HG03378 (cell line): Measurements from ENCODE around the gene CDIP1.
"Not testable (repeated sequence)": the region's sequence is repeated elsewhere in the genome, so short reads cannot be mapped to it uniquely, and the experiment has no call there.

Experiments
- ATAC-seq: cut with Tn5 transposase; IDR thresholded peaks from one replicate; pipeline ENCODE4 v1.9.1; 2021; ENCODE audit warnings: mild to moderate bottlenecking, moderate library complexity; ENCODE audit not compliant: unreplicated experiment

Gene CDIP1

GRCh38 chr16:4538350-4539235 lies at the start of gene CDIP1:
CDIP1 (minus strand) TSS chr16:4538773; CDS start chr16:4514130, 24,643 bp downstream.
- ATAC-seq, result peak; percentile 59

GRCh38 chr16:4586291-4586690 lies 47.7 kb upstream of the CDIP1 start:
- no peak for ATAC-seq

DNA sequence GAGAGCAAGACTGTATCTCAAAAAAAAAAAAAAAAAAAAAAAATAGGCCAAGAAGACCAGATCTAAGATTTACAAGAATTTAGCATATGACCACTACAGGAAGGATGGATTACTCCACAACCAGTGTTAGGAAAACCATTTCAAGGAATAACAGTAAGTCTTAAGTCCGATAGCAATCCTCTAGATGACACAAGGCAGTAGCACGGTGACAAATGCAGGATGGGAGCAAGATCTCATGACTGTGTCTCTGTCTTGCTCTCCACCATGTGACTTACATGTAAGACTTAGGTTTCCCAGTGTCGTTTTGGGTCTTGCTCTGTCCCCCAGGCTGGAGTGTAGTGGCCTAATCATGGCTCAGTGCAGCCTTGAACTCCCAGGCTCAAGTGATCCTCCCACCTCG lies 45.3 kb upstream of the CDIP1 start:
- no peak for ATAC-seq

- ATAC-seq, result no peak
These were observed 41.7 kb upstream of the CDIP1 start for GRCh38 chr16:4580250-4580649.

DNA sequence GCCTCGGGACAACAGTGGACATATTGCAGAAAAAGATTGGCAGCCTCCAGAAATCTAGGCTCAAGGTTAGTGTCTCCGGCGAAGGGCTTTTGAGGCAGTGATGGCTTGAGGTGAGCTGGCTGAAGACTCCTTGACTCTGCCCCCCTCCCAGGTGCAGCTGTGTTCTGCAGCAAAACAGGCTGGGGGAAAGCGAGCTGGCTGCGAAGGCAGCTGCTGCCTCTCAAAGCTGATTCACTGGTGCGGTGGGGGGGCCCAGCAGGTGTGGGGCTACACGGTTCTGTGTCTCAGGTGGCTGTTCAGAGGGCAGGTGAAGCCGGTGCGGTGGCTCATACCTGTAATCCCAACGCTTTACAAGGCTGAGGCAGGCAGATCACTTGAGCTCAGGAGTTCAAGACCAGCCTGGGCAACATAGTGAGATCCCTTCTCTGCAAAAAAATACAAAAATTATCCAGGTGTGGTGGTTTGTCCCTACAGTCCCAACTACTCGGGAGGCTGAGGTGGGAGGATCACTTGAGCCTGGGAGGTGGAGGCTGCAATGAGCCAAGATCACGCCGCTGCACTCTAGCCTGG lies 40.5 kb upstream of the CDIP1 start:
- ATAC-seq, result no peak

- no peak for ATAC-seq
These were observed 37.4 kb upstream of the CDIP1 start for GRCh38 chr16:4576008-4576407.

DNA sequence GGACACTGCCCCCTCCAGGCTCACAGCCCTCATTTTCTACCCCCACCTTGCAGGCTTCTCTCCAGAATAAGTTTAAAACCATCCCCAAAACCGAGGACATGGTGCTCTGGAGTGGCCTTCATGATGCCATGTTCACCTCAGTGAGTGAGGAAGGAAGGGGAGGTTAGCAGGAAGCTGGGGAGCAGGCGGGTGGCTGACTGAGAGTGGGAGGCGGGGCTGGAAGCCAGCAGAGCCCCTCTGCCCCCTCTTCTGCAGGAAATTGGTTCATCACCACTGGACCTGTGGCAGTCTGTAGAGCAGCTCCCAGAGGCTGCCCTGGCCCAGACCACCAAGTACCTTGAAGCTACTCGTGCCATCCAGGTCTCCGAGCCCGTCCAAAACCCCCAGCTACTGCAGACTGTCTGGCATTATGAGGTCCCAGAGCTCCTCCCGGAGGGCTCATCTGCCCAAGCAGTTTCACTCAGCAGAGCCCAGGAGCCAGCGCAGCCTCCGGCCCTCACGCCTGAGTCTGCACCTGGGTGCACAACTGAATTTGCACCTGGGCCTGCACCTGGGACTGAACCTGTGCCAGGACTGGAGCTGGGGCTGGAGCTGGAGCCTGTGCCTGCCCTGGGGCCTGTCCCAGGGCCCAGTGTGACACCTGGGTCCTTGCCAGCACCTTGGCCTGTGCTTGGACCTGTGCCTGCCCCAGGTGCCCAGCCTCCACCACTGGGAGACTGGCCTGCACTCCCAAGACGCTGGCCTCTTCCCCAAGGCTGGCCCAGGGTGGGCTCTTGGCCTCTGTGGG lies 36.5 kb upstream of the CDIP1 start:
- ATAC-seq, result no peak

GRCh38 chr16:4573926-4574325 lies 35.4 kb upstream of the CDIP1 start:
- not testable (repeated sequence) for ATAC-seq

- ATAC-seq, result no peak
These were observed 34.1 kb upstream of the CDIP1 start for GRCh38 chr16:4572715-4573114.

DNA sequence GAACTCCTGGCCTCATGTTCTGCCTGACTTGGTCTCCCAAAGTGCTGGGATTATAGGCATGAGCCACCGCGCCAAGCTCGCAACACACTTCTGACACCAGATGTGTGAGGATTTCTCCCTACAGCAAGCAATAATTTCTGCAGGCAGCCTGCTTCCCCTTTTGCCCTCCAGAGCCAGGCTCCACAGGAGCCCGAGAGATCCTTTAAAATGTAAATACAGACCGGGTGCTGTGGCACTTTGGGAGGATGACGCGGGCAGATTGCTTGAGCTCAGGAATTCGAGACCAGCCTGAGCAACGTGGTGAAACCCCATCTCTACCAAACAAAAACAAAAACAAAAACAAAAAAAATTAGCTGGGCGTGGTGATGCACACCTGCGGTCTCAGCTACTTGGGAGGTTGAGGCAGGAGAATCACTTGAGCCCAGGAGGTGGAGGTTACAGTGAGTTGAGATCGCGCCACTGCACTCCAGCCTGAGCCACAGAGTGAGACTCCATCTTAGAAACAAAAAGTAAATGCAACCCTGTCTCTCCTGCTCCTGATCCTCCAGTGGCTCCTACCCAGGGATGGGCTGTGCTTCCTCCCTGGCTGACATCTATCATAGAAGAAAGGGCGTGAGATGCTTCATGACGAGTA lies 32.2 kb upstream of the CDIP1 start:
- ATAC-seq, result no peak

DNA sequence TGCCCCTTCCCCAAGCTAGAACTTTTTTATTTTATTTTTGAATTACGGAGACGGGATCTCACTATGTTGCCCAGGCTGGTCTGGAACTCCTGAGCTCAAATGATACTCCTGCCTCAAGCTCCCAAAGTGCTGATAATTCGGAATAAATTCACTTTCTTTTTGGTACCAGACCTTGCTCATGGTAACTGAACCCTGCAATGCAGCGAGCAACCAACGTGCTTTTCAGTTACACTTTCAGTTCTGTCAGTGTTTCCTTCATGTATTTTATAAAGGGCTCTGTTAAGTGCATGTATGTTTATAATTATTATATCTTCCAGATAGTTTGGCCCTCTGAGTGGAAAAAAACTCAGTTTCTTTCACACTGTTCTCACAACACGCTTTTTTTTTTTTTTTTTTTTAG lies 31.5 kb upstream of the CDIP1 start:
- ATAC-seq, result no peak

GRCh38 chr16:4566144-4566543 lies 27.6 kb upstream of the CDIP1 start:
- ATAC-seq, result no peak

- ATAC-seq, result no peak
These were observed 26.2 kb upstream of the CDIP1 start for GRCh38 chr16:4564661-4565267.

GRCh38 chr16:4561596-4561995 lies 23.0 kb upstream of the CDIP1 start:
- ATAC-seq, result no peak

DNA sequence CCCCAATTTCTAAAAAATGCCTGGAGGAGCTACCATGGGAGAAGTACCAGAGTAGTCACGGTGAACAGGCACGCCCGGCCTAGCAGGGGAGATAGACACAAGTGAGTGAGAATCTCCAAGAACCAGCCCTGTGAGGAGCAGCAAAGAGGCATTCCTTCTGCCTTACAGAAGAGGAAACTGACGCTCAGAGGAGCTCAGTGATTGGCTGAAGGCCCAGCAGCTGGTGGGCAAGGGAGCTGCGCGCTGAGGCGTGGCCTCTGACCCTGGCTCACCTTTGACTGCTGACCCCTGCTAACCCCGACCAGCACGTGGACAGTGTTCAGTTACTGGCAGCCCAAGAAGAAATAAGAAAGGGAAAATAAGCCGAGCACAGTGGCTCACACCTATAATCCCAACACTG lies 19.4 kb upstream of the CDIP1 start:
- ATAC-seq, result no peak

DNA sequence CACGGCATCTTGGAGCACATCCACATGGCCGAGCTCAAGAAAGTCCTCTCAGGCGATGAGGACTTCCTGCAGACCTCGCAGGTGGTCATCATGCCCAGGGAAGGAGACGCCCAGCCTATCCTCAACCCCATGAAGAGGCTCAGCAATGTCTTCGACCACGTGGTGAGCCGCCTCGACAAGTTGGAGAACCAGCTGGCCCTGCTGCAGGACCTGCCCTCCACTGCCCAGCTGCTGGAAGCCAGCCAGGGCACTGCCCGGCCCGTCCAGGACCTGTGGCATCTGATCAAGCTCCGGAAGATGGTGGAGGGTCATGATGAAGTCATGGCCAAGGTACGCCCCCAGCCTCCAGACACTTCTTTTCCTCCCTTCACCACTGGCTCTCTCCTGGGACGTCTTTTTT lies 18.0 kb upstream of the CDIP1 start:
- no peak for ATAC-seq

- ATAC-seq, result no peak
These were observed 17.5 kb upstream of the CDIP1 start, which contains the start of gene C16orf96 for GRCh38 chr16:4556112-4556511. C16orf96 (plus strand) TSS chr16:4556340; CDS start chr16:4556490, 150 bp downstream.

GRCh38 chr16:4552541-4552940 lies 14.0 kb upstream of the CDIP1 start:
- ATAC-seq, result no peak

GRCh38 chr16:4550591-4550990 lies 12.0 kb upstream of the CDIP1 start:
- no peak for ATAC-seq

GRCh38 chr16:4548124-4548523 lies 9.6 kb upstream of the CDIP1 start:
- no peak for ATAC-seq

DNA sequence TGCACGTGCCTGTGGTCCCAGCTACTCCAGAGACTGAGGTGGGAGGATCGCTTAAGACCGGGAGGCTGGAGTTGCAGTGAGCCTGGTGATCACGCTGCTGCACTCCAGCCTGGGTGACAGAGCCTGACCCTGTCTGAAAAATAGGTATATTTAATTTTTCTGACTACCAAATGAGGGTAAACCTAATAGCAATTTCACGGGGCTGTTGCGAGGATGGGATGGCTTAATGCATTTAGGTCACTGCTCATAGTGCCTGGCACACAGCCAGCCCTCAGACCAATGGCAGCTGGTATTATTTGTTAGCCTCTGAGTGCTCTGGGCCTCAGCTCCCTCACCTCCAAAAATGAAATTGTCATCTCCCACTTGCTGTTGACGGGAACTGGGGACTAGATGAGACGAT lies 5.9 kb upstream of the CDIP1 start:
- ATAC-seq, result no peak
